Endothelial cell (in vitro differentiated cells): ENCODE results near the gene MAS1. TPM values are rescaled to one million over a fixed set of nuclear protein-coding genes. Genes with fewer than 3 reads are reported as not detected.

Experiments
- DNase-seq: peaks from one replicate; pipeline ENCODE4 v3.0.0; 2021; ENCODE audit warnings: low spot score
- H3K27ac Mint-ChIP-seq: one replicate; pipeline ENCODE4 v1.8.0; 2021; ENCODE audit warnings: mixed read lengths, inconsistent platforms; ENCODE audit not compliant: unreplicated experiment
- H3K27me3 Mint-ChIP-seq: one replicate; pipeline ENCODE4 v1.8.0; 2021; ENCODE audit warnings: mild to moderate bottlenecking, moderate library complexity, mixed read lengths, inconsistent platforms; ENCODE audit not compliant: unreplicated experiment
- H3K36me3 Mint-ChIP-seq: one replicate; pipeline ENCODE4 v1.8.0; 2021; ENCODE audit warnings: mild to moderate bottlenecking, low read depth, mixed read lengths, inconsistent platforms; ENCODE audit not compliant: unreplicated experiment
- H3K4me1 Mint-ChIP-seq: one replicate; pipeline ENCODE4 v1.8.0; 2021; ENCODE audit warnings: mild to moderate bottlenecking, mixed read lengths, inconsistent platforms; ENCODE audit not compliant: unreplicated experiment
- H3K4me3 Mint-ChIP-seq: one replicate; pipeline ENCODE4 v1.8.0; 2021; ENCODE audit warnings: mild to moderate bottlenecking, mixed read lengths, inconsistent platforms; ENCODE audit not compliant: unreplicated experiment
- H3K9me3 Mint-ChIP-seq: one replicate; pipeline ENCODE4 v1.8.0; 2021; ENCODE audit warnings: mixed read lengths, inconsistent platforms; ENCODE audit not compliant: unreplicated experiment
- total RNA-seq: library from RNA; stranded (reverse); fragmentation: NEBNext Ultra II Directional; extraction: Animal tissue kit (Norgen Biotek cat#: 25700); gene quantifications from one replicate; pipeline ENCODE4 v1.2.1, GENCODE V29; 2021; ENCODE audit not compliant: unreplicated experiment
- TF ChIP-seq, protein P1 (sequence below): fragments of 200-600 bp; sonication (generic); IDR thresholded peaks from one replicate; pipeline ENCODE4 v1.5.0; 2021; ENCODE audit warnings: antibody characterized with exemption; ENCODE audit not compliant: unreplicated experiment

MAS1 gene
- total RNA-seq, 1 donor from 2014 or later = not detected

- H3K4me1 Mint-ChIP-seq = no peaks in the 10 kb centered on the region
- no peak for DNase-seq
- H3K9me3 Mint-ChIP-seq = no peaks in the 10 kb centered on the region
- no peak overlapping the region for H3K4me3 Mint-ChIP-seq
- no peaks in the 10 kb centered on the region for H3K27me3 Mint-ChIP-seq
- TF ChIP-seq, protein P1, sequence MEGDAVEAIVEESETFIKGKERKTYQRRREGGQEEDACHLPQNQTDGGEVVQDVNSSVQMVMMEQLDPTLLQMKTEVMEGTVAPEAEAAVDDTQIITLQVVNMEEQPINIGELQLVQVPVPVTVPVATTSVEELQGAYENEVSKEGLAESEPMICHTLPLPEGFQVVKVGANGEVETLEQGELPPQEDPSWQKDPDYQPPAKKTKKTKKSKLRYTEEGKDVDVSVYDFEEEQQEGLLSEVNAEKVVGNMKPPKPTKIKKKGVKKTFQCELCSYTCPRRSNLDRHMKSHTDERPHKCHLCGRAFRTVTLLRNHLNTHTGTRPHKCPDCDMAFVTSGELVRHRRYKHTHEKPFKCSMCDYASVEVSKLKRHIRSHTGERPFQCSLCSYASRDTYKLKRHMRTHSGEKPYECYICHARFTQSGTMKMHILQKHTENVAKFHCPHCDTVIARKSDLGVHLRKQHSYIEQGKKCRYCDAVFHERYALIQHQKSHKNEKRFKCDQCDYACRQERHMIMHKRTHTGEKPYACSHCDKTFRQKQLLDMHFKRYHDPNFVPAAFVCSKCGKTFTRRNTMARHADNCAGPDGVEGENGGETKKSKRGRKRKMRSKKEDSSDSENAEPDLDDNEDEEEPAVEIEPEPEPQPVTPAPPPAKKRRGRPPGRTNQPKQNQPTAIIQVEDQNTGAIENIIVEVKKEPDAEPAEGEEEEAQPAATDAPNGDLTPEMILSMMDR = no peak
- H3K36me3 Mint-ChIP-seq = no peaks in the 10 kb centered on the region
- no peak overlapping the region for H3K27ac Mint-ChIP-seq
Measured at GRCh38 chr6:159887761-159888160, 3.0 kb upstream of the MAS1 start.

DNA sequence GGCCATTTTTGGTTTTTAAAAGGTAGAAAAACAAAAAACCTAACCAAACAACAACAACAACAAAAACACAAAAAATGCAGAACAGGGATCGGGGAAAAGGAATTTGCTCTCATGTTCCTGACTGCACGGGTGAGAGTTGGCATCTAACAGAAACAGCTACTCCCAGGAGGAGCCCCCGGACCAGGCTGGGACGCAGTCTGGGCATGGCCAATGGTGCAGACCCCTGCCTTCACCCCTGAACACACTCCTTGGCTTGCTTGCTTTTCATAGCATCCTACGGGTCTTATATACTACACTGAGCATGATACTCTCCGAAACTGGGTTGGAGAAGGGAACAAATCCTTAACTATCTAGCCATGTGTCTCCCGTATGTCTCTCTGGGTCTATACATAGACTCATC, 587 bp upstream of the MAS1 start:
- no peak for DNase-seq
- H3K27ac Mint-ChIP-seq = no peak overlapping the region
- no peaks in the 10 kb centered on the region for H3K4me1 Mint-ChIP-seq
- H3K36me3 Mint-ChIP-seq = no peaks in the 10 kb centered on the region
- H3K9me3 Mint-ChIP-seq = no peaks in the 10 kb centered on the region
- TF ChIP-seq, protein P1 = no peak
- no peak overlapping the region for H3K4me3 Mint-ChIP-seq
- no peaks in the 10 kb centered on the region for H3K27me3 Mint-ChIP-seq

DNA sequence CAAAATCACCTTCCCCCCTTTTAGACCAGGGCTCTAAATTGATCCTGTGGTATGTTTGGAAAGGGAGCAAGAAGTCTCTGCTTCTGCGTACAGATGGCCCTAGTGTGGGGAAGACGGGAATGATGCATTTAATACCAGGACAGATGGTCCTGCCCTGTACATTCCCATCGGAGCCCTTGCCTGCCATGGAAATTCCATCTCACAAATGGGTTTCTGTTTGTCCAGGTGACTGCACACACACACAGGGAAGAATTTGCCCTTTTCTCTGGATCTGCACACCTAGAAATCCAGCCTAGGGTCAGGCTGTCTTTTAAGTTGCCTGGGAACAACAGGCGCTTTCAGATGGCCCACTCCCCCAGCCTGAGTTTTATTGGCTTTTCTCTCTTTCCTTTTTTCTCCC, 1.3 kb downstream of the MAS1 start:
- Mint-ChIP-seq H3K4me3 (no peak overlapping the region), H3K36me3 (no peaks in the 10 kb centered on the region), H3K9me3 (no peaks in the 10 kb centered on the region), H3K4me1 (no peaks in the 10 kb centered on the region), H3K27ac (no peak overlapping the region), H3K27me3 (no peaks in the 10 kb centered on the region)
- DNase-seq = no peak
- TF ChIP-seq, protein P1 = no peak

- Mint-ChIP-seq H3K27me3 (peaks cover 2% of the 10 kb centered on the region), H3K4me3 (no peak overlapping the region), H3K36me3 (no peaks in the 10 kb centered on the region), H3K27ac (no peak overlapping the region), H3K9me3 (no peaks in the 10 kb centered on the region), H3K4me1 (no peaks in the 10 kb centered on the region)
- TF ChIP-seq, protein P1 = no peak
- DNase-seq = no peak
Measured at GRCh38 chr6:159893064-159893463, 2.3 kb downstream of the MAS1 start.

- no peak for DNase-seq
- Mint-ChIP-seq H3K27ac (no peak overlapping the region), H3K9me3 (no peaks in the 10 kb centered on the region), H3K36me3 (no peaks in the 10 kb centered on the region), H3K4me1 (no peaks in the 10 kb centered on the region), H3K27me3 (peaks cover 2% of the 10 kb centered on the region), H3K4me3 (no peak overlapping the region)
- TF ChIP-seq, protein P1 = no peak
Measured at GRCh38 chr6:159894991-159895390, 4.2 kb downstream of the MAS1 start.
